ENCODE data around the gene DENND4A. TPM values are rescaled to one million over a fixed set of nuclear protein-coding genes. Genes with fewer than 3 reads are reported as not detected.

DENND4A gene
- total RNA-seq, 1 experiment from 2014 or later, result 13.2 TPM

GRCh38 chr15:65659502-65660052 is 132.5 kb downstream of the DENND4A start:
- no peaks in the 10 kb centered on the region for H3K9me3 ChIP-seq (ENCODE audit: low read depth, low read length, poor library complexity, severe bottlenecking)
- TF ChIP-seq EZH2 (IDR thresholded peaks at IDR 0.05; ENCODE audit: borderline replicate concordance, low read depth, low read length, poor library complexity, severe bottlenecking), result no peak
- H3K4me1 ChIP-seq (ENCODE audit: insufficient read depth, low read length, poor library complexity, severe bottlenecking), result no peaks in the 10 kb centered on the region
- no peak for DNase-seq (ENCODE audit: low spot score)
- CTCF ChIA-PET, result no interaction called here
- intact Hi-C loops (cut with micrococcal nuclease; ENCODE audit: unreplicated experiment), result no loop called here
- H3K4me3 ChIP-seq (ENCODE audit: low read depth, low read length, poor library complexity, severe bottlenecking), result no peak overlapping the region
- no peak overlapping the region for H3K27ac ChIP-seq (ENCODE audit: low read depth, low read length, poor library complexity, severe bottlenecking)
- POLR2A ChIA-PET (ENCODE audit: low non-redundant PET), result interaction anchor here (0.6 kb wide), 1 partner anchor 60 kb away, joined by 3 read pairs; no protein-coding TSS in a partner anchor
- peaks cover 5% of the 10 kb centered on the region for H3K36me3 ChIP-seq (ENCODE audit: insufficient read depth, low read length, poor library complexity, severe bottlenecking)
- no TSS peak for BruUV-seq (replicated peaks)
- no peaks in the 10 kb centered on the region for H3K27me3 ChIP-seq (replicated peaks; ENCODE audit: insufficient read depth, low read depth, low read length, poor library complexity)

GRCh38 chr15:65655457-65655856 is 136.6 kb downstream of the DENND4A start:
- Histone ChIP-seq H3K4me3 (ENCODE audit: low read depth, low read length, poor library complexity, severe bottlenecking) (no peak overlapping the region), H3K4me1 (ENCODE audit: insufficient read depth, low read length, poor library complexity, severe bottlenecking) (no peaks in the 10 kb centered on the region), H3K36me3 (ENCODE audit: insufficient read depth, low read length, poor library complexity, severe bottlenecking) (no peaks in the 10 kb centered on the region), H3K27me3 (replicated peaks; ENCODE audit: insufficient read depth, low read depth, low read length, poor library complexity) (no peaks in the 10 kb centered on the region), H3K9me3 (ENCODE audit: low read depth, low read length, poor library complexity, severe bottlenecking) (no peaks in the 10 kb centered on the region), H3K27ac (ENCODE audit: low read depth, low read length, poor library complexity, severe bottlenecking) (no peak overlapping the region)
- no TSS peak for BruUV-seq (replicated peaks)
- TF ChIP-seq CTCF (conservative IDR thresholded peaks at IDR 0.05; ENCODE audit: low read depth, low read length) (no peak), EZH2 (IDR thresholded peaks at IDR 0.05; ENCODE audit: borderline replicate concordance, low read depth, low read length, poor library complexity, severe bottlenecking) (no peak)
- intact Hi-C loops (cut with micrococcal nuclease; ENCODE audit: unreplicated experiment), result no loop called here
- POLR2A ChIA-PET (ENCODE audit: low non-redundant PET), result no interaction called here
- CTCF ChIA-PET, result no interaction called here
- DNase-seq (ENCODE audit: low spot score), result no peak

- H3K4me1 ChIP-seq (ENCODE audit: insufficient read depth, low read length, poor library complexity, severe bottlenecking), result no peaks in the 10 kb centered on the region
- H3K9me3 ChIP-seq (ENCODE audit: low read depth, low read length, poor library complexity, severe bottlenecking), result no peaks in the 10 kb centered on the region
- CTCF ChIA-PET, result no interaction called here
- no peak for DNase-seq (ENCODE audit: low spot score)
- intact Hi-C loops (cut with micrococcal nuclease; ENCODE audit: unreplicated experiment), result no loop called here
- H3K27ac ChIP-seq (ENCODE audit: low read depth, low read length, poor library complexity, severe bottlenecking), result no peak overlapping the region
- no peak for TF ChIP-seq CTCF (conservative IDR thresholded peaks at IDR 0.05; ENCODE audit: low read depth, low read length)
- no peak for TF ChIP-seq EZH2 (IDR thresholded peaks at IDR 0.05; ENCODE audit: borderline replicate concordance, low read depth, low read length, poor library complexity, severe bottlenecking)
- BruUV-seq (replicated peaks), result no TSS peak
- no peaks in the 10 kb centered on the region for H3K27me3 ChIP-seq (replicated peaks; ENCODE audit: insufficient read depth, low read depth, low read length, poor library complexity)
- no peak overlapping the region for H3K4me3 ChIP-seq (ENCODE audit: low read depth, low read length, poor library complexity, severe bottlenecking)
- H3K36me3 ChIP-seq (ENCODE audit: insufficient read depth, low read length, poor library complexity, severe bottlenecking), result no peaks in the 10 kb centered on the region
- POLR2A ChIA-PET (ENCODE audit: low non-redundant PET), result no interaction called here
Measured at GRCh38 chr15:65655026-65655425, 137.1 kb downstream of the DENND4A start.

All from A673 (cell line).